DOHH2 (cell line): ENCODE data around the gene PLS3.

Source experiments
- H3F3A ChIP-seq: fragments of 200-600 bp; sonication (generic), shearing (Covaris generic); 2 replicates; pipeline ENCODE4 v1.6.0; 2016; ENCODE audit warnings: antibody characterized with exemption, mild to moderate bottlenecking; ENCODE audit not compliant: control insufficient read depth, insufficient read depth
- H3K27ac ChIP-seq: fragments of 200-600 bp; sonication (generic); 2 replicates; pipeline ENCODE4 v1.5.1; 2014; ENCODE audit warnings: low read depth, mild to moderate bottlenecking, low read length, moderate library complexity
- H3K27me3 ChIP-seq: fragments of 200-600 bp; sonication (generic); 2 replicates; pipeline ENCODE4 v1.6.1; 2014; ENCODE audit warnings: mild to moderate bottlenecking, low read length, mixed read lengths; ENCODE audit not compliant: control insufficient read depth
- H3K36me3 ChIP-seq: fragments of 200-600 bp; sonication (generic); 2 replicates; pipeline ENCODE4 v1.6.1; 2014; ENCODE audit warnings: mild to moderate bottlenecking, low read length, moderate library complexity, mixed read lengths; ENCODE audit not compliant: control insufficient read depth
- H3K4me1 ChIP-seq: fragments of 200-600 bp; sonication (generic); 2 replicates; pipeline ENCODE4 v1.6.1; 2014; ENCODE audit warnings: mild to moderate bottlenecking, low read length, mixed read lengths; ENCODE audit not compliant: control insufficient read depth
- H3K4me2 ChIP-seq: fragments of 200-600 bp; sonication (generic); 2 replicates; pipeline ENCODE4 v1.6.0; 2014; ENCODE audit warnings: mild to moderate bottlenecking, low read length, moderate library complexity
- H3K4me3 ChIP-seq: fragments of 200-600 bp; sonication (generic); 2 replicates; pipeline ENCODE4 v1.5.1; 2014; ENCODE audit warnings: mild to moderate bottlenecking, low read length, mixed read lengths
- H3K79me2 ChIP-seq: fragments of 200-600 bp; sonication (generic); 2 replicates; pipeline ENCODE4 v1.6.1; 2014; ENCODE audit warnings: mild to moderate bottlenecking, low read length, mixed read lengths; ENCODE audit not compliant: control insufficient read depth
- H3K9me2 ChIP-seq: fragments of 200-600 bp; sonication (generic); replicated peaks from 2 replicates; pipeline ENCODE4 v1.6.1; 2014; ENCODE audit warnings: mild to moderate bottlenecking, low read length, mixed read lengths; ENCODE audit not compliant: control insufficient read depth
- H3K9me3 ChIP-seq: fragments of 200-600 bp; sonication (generic); 2 replicates; pipeline ENCODE4 v1.6.1; 2014; ENCODE audit warnings: antibody characterized with exemption, low read length, mixed read lengths; ENCODE audit not compliant: control insufficient read depth, insufficient read depth
- H4K20me1 ChIP-seq: fragments of 200-600 bp; sonication (generic); 2 replicates; pipeline ENCODE4 v1.6.0; 2014; ENCODE audit warnings: low read depth, mild to moderate bottlenecking, antibody characterized with exemption, low read length, moderate library complexity; ENCODE audit not compliant: control insufficient read depth, insufficient read depth
- EZH2phosphoT487 ChIP-seq: fragments of 200-600 bp; sonication (generic); IDR thresholded peaks from 2 replicates; pipeline ENCODE4 v1.6.1; 2017; ENCODE audit warnings: borderline replicate concordance, mild to moderate bottlenecking, antibody characterized with exemption, low read length, moderate library complexity, mixed read lengths
- TF ChIP-seq, protein P1 (sequence below): fragments of 200-600 bp; sonication (generic); IDR thresholded peaks from one replicate; pipeline ENCODE4 v1.5.1; 2014; ENCODE audit warnings: antibody characterized with exemption, mild to moderate bottlenecking, low read depth, low read length; ENCODE audit not compliant: poor library complexity, severe bottlenecking

Gene PLS3

DNA sequence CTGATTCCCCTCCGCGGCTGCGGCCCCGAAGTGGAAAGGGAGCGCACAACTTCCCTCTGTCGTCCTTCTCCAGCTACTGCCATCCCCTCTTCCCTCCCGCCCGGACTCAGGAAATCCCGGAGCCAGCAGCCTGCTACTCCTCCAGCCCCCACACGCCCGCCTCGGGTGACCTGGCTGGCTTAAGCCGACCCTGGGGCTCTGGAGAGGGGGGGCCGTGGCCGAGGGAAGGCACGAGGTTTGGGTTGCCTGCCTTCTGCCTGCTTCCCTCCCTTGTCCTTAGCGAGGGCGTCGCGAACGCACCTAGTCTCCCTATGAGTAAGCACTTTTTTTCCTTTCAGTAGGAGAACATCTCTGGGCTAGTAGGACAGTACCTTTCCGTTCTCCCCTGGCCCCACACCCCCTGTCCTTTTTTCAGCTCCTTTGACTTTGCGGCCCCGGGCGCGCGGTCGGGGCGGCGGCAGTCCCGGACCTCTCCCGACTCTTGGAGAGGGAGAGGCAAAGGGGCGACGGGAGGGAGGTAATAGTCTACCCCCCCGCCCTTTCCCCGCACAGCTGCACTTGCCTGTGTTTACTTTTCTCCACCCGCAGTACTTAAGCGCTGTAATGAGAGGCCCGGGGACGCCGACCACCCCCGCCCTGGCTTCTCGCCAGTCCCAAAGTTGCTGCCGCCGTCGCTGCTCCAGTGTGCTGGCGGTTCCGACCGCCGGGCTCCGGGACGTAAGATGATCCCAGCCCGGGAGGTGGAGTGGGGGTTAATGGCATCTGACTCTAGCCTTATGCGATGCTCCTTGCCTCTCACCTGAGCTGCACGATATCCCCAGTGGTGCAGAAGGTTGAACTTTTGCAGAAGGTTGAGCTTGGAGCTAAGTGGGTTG is 868 bp downstream of the PLS3 start:
- Histone ChIP-seq H3K36me3 (no peaks in the 10 kb centered on the region), H3K9me2 (no peaks in the 10 kb centered on the region), H3K4me1 (no peaks in the 10 kb centered on the region), H3K27ac (no peak overlapping the region), H3F3A (no peaks in the 10 kb centered on the region), H4K20me1 (no peaks in the 10 kb centered on the region), H3K27me3 (no peaks in the 10 kb centered on the region), H3K4me3 (no peak overlapping the region), H3K79me2 (no peaks in the 10 kb centered on the region), H3K9me3 (no peaks in the 10 kb centered on the region), H3K4me2 (no peak overlapping the region)
- TF ChIP-seq, protein P1, sequence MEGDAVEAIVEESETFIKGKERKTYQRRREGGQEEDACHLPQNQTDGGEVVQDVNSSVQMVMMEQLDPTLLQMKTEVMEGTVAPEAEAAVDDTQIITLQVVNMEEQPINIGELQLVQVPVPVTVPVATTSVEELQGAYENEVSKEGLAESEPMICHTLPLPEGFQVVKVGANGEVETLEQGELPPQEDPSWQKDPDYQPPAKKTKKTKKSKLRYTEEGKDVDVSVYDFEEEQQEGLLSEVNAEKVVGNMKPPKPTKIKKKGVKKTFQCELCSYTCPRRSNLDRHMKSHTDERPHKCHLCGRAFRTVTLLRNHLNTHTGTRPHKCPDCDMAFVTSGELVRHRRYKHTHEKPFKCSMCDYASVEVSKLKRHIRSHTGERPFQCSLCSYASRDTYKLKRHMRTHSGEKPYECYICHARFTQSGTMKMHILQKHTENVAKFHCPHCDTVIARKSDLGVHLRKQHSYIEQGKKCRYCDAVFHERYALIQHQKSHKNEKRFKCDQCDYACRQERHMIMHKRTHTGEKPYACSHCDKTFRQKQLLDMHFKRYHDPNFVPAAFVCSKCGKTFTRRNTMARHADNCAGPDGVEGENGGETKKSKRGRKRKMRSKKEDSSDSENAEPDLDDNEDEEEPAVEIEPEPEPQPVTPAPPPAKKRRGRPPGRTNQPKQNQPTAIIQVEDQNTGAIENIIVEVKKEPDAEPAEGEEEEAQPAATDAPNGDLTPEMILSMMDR = no peak
- TF ChIP-seq EZH2phosphoT487 = no peak

- no peaks in the 10 kb centered on the region for H3K9me3 ChIP-seq
- H4K20me1 ChIP-seq = no peaks in the 10 kb centered on the region
- H3K27ac ChIP-seq = no peak overlapping the region
- no peaks in the 10 kb centered on the region for H3K9me2 ChIP-seq
- H3K4me1 ChIP-seq = no peaks in the 10 kb centered on the region
- H3F3A ChIP-seq = no peaks in the 10 kb centered on the region
- no peaks in the 10 kb centered on the region for H3K27me3 ChIP-seq
- TF ChIP-seq, protein P1 = no peak
- no peak for TF ChIP-seq EZH2phosphoT487
- H3K79me2 ChIP-seq = no peaks in the 10 kb centered on the region
- no peak overlapping the region for H3K4me2 ChIP-seq
- no peak overlapping the region for H3K4me3 ChIP-seq
- no peaks in the 10 kb centered on the region for H3K36me3 ChIP-seq
These were observed 1.5 kb downstream of the PLS3 start for GRCh38 chrX:115562480-115562847.

- Histone ChIP-seq H3K4me1 (no peaks in the 10 kb centered on the region), H3K9me2 (no peaks in the 10 kb centered on the region), H3K4me2 (no peak overlapping the region), H3F3A (no peaks in the 10 kb centered on the region), H3K27me3 (no peaks in the 10 kb centered on the region), H3K27ac (no peak overlapping the region), H4K20me1 (no peaks in the 10 kb centered on the region), H3K79me2 (no peaks in the 10 kb centered on the region), H3K4me3 (no peak overlapping the region), H3K36me3 (no peaks in the 10 kb centered on the region), H3K9me3 (no peaks in the 10 kb centered on the region)
- TF ChIP-seq, protein P1 = no peak
- no peak for TF ChIP-seq EZH2phosphoT487
These were observed 2.7 kb downstream of the PLS3 start for GRCh38 chrX:115563633-115564162.
